H54 (cell line): ENCODE measurements around the gene APLP1.

ENCODE experiments used
- DNase-seq: peaks from one replicate; pipeline ENCODE4 v3.0.0; 2011; ENCODE audit warnings: low spot score, mixed read lengths; ENCODE audit not compliant: insufficient read length
- FAIRE-seq: peaks from 3 replicates; lab custom pipeline; 2011; peaks lifted over from hg19 to GRCh38; lab: Jason Lieb, UNC
- POLR2A ChIP-seq: IDR thresholded peaks from 2 replicates; pipeline ENCODE4 v1.6.1; 2011; ENCODE audit warnings: low read depth, mild to moderate bottlenecking, low read length

APLP1 gene

GRCh38 chr19:35860818-35861639, 7.3 kb upstream of the APLP1 start:
- FAIRE-seq (no peak), DNase-seq (no peak)
- no peak for TF ChIP-seq POLR2A

- no peak for FAIRE-seq
- no peak for DNase-seq
- TF ChIP-seq POLR2A, result no peak
These were observed 6.7 kb upstream of the APLP1 start for GRCh38 chr19:35861640-35862160.

DNA sequence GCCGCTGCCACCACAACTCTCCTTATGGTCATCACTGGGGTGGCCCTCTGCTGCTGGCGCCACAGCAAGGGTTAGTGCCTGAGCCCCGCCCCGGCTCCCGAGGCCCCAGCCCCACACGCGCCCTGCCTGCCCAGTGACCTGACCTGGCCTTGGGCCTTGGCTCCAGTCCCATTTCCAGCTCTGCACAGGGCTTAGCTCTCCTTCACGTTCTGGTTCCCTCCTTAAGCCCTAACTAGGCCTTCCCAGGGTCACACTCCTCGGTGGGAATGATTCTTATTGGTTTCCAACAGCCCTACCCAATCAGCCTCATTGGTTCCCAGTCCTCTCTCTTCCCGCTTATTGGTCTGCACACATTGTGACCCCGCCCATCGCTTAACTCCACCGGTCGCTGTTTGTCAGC, 5.8 kb upstream of the APLP1 start:
- no peak for FAIRE-seq

DNA sequence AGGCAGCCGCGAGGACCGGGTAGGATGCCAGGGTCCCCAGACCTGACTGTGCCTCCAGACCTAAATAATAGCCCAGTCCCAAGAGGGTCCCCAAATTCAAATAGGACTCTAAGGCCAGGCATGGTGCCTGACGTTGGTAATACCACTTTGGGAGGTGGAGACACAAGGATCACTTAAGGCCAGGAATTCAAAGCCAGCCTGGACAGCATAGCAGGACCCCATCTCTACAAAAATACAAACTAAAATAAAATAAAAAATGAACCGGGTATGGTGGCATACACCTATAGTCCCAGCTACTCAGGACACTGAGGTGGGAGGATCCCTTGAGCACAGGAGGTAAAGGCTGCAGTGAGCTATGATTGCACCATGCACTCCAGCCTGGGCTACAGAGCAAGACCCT, 5.4 kb upstream of the APLP1 start:
- no peak for TF ChIP-seq POLR2A
- FAIRE-seq (no peak), DNase-seq (no peak)

More for the DNA sequence above, 5.8 kb upstream of the APLP1 start:
- no peak for DNase-seq
- no peak for TF ChIP-seq POLR2A

- FAIRE-seq (no peak), DNase-seq (no peak)
- TF ChIP-seq POLR2A, result no peak
These were observed 501 bp downstream of the APLP1 start for GRCh38 chr19:35868823-35869326.

- DNase-seq, result peak; percentile 96
- no peak for FAIRE-seq
These were observed 1.2 kb downstream of the APLP1 start for GRCh38 chr19:35869327-35870123.

DNA sequence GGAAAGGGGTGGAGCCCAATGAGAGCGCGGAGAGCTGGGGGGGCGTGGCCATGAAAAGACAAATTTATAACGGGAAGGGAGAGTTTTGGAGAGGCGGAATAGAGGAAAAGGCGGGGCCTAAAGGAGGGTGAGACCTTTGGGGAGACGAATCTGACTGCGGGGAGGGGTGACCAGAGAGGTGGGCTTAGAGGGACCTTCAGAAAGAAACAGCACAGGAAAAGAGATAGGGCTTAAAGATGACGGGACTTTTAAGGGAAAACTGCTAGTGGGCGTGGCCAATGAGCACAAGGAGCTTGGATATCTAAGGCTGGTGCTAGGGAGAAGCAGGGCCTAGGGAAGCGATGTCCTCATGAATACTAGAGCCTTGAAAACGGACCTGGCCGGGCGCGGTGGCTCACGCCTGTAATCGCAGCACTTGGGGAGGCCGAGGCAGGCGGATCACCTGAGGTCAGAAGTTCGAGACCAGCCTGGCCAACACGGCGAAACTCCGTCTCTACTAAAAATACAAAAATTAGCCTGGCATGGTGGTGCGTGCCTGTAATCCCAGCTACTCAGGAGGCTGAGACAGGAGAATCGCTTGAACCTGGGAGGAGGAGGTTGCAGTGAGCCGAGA, 1.9 kb downstream of the APLP1 start:
- FAIRE-seq (peak; percentile 50), DNase-seq (peak; percentile 93)

More at GRCh38 chr19:35869327-35870123, 1.2 kb downstream of the APLP1 start:
- TF ChIP-seq POLR2A, result peak; percentile 45; the same call in 1 of the 2 replicates

- DNase-seq (no peak), FAIRE-seq (no peak)
- TF ChIP-seq POLR2A, result no peak
These were observed 2.4 kb downstream of the APLP1 start for GRCh38 chr19:35870798-35871197.

- DNase-seq, result no peak
- TF ChIP-seq POLR2A, result no peak
- FAIRE-seq, result no peak
These were observed 3.2 kb downstream of the APLP1 start for GRCh38 chr19:35871611-35872010.

DNA sequence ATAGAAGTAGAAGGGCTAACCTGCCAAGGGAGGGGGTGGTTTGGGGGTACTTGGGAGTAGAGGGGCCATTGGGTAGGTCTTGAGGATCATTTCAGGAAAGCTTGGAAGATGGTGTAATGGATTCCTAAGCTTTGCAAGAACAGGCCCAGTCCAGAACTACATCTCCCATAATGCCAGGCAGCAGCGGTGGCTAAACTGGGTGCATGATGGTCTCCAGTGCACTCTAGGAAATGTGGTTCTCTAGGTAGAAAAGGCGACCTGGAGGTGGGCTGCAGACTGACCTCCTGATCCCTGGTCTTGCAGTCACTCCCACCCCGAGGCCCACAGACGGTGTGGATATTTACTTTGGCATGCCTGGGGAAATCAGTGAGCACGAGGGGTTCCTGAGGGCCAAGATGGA, 3.8 kb downstream of the APLP1 start:
- DNase-seq (no peak), FAIRE-seq (no peak)
- no peak for TF ChIP-seq POLR2A

DNA sequence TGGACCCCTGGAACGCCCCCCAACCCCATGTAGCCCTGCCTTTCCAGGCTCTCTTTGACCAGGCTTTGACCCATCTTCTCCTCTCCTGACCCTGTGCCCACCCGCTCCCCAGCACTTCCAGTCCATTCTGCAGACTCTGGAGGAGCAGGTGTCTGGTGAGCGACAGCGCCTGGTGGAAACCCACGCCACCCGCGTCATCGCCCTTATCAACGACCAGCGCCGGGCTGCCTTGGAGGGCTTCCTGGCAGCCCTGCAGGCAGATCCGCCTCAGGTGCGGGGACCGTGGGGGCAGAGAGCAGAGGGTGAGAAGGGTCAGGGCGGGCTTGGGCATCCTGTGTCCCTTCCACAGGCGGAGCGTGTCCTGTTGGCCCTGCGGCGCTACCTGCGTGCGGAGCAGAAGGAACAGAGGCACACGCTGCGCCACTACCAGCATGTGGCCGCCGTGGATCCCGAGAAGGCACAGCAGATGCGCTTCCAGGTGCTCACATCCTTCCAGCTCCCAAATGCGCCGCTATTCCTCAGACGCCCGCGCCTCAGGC, 6.1 kb downstream of the APLP1 start:
- no peak for TF ChIP-seq POLR2A
- no peak for FAIRE-seq
- no peak for DNase-seq

DNA sequence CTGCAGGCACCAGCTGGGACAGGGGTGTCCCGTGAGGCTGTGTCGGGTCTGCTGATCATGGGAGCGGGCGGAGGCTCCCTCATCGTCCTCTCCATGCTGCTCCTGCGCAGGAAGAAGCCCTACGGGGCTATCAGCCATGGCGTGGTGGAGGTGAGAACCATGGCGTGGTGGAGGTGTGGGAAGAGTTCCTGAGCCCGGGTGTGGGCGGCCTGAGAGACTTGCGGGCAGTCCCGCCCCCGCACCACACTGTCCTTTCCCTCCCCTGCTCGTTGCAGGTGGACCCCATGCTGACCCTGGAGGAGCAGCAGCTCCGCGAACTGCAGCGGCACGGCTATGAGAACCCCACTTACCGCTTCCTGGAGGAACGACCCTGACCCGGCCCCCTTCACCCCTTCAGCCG, 10.7 kb downstream of the APLP1 start:
- FAIRE-seq, result no peak
- no peak for DNase-seq
- TF ChIP-seq POLR2A, result no peak

DNA sequence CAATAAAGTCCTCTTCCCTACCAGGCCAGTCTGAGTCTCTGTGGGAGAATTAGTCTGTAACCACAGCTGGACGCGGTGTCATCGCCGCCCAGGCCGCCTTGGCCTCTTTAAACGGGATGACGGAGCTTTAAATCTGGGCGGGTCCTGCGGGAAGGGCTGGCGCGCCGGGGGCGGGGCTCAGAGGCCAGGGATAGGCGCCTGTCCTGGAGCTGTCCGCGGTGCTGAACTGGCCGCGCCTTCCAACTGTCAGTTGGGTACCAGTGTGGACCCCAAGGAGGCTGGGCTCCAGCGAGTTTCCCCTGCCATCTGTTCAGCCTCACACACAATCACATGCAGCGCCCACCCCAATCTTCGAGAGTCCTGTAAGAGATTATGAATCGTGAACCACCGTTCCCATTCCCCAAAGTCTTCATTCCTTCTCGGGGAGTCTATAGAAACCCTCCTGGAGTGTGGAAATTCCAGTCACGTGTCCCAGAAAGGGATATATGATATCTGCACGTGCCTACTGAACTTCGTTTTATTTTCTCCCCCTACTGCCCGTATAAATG, 11.5 kb downstream of the APLP1 start:
- TF ChIP-seq POLR2A, result no peak
- FAIRE-seq (peak; percentile 58), DNase-seq (peak; percentile 96)
